ENCODE data around the gene PPARD. TPM values are rescaled to one million over a fixed set of nuclear protein-coding genes. Genes with fewer than 3 reads are reported as not detected.

The PPARD gene
- polyA plus RNA-seq, 1 donor from 2014 or later = 1.3 TPM

DNA sequence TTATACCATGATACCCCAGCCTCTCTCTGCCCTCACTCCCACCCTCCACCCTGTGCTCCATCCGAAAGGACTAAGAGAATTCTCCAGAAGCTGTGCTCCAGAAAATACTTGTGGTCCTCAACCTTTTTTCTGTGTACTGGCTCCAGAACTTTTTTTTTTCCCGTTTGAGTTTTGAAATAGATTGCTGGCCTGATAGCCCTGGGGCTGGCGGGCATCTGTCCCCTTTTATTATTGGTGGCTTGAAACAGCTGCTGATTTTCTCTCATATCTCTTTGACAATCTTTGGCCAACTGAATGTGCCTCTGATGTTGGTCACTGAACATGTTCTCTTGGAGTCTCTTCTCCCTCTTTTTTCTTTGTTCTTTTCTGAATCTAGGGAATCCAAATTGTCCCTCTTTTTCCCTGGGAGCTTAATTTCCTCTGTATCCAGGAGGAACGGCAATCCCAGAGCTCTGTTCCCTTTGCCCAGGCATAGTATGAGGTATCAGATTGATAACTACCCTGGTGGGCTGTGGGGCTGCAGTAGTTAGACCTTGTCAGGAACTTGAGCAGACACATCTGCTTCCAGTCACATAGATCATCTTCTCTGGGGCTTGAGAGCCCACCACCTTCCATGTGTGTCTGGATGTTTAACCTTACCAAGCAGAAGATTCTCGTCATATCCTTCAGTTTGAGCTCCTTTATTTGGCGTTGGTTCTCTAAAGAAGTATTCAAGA lies 1.6 kb downstream of the PPARD start:
- Histone ChIP-seq H3K36me3 (ENCODE audit: insufficient read depth, low read length) (no peaks in the 10 kb centered on the region), H2AFZ (ENCODE audit: low read depth, low read length) (no peak overlapping the region), H3K79me2 (replicated peaks; ENCODE audit: insufficient read depth, low read length) (no peaks in the 10 kb centered on the region), H3K9ac (ENCODE audit: low read length) (no peak overlapping the region), H3K27ac (ENCODE audit: low read length) (no peak overlapping the region), H3K27me3 (ENCODE audit: insufficient read depth, low read depth, low read length) (no peaks in the 10 kb centered on the region), H3K9me2 (ENCODE audit: insufficient read depth, low read length) (no peaks in the 10 kb centered on the region), H3K4me3 (ENCODE audit: low read length) (peak overlapping the region; percentile 88), H3K9me3 (ENCODE audit: low read length) (no peaks in the 10 kb centered on the region), H4K20me1 (ENCODE audit: insufficient read depth) (no peaks in the 10 kb centered on the region), H3K4me2 (ENCODE audit: low read length) (no peak overlapping the region), H3F3A (ENCODE audit: insufficient read depth, low read length, poor library complexity, severe bottlenecking) (no peaks in the 10 kb centered on the region)
- TF ChIP-seq, protein P1, sequence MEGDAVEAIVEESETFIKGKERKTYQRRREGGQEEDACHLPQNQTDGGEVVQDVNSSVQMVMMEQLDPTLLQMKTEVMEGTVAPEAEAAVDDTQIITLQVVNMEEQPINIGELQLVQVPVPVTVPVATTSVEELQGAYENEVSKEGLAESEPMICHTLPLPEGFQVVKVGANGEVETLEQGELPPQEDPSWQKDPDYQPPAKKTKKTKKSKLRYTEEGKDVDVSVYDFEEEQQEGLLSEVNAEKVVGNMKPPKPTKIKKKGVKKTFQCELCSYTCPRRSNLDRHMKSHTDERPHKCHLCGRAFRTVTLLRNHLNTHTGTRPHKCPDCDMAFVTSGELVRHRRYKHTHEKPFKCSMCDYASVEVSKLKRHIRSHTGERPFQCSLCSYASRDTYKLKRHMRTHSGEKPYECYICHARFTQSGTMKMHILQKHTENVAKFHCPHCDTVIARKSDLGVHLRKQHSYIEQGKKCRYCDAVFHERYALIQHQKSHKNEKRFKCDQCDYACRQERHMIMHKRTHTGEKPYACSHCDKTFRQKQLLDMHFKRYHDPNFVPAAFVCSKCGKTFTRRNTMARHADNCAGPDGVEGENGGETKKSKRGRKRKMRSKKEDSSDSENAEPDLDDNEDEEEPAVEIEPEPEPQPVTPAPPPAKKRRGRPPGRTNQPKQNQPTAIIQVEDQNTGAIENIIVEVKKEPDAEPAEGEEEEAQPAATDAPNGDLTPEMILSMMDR (IDR thresholded peaks at IDR 0.05; ENCODE audit: poor library complexity, severe bottlenecking) = no peak
- no peak for TF ChIP-seq EZH2 (IDR thresholded peaks at IDR 0.05; ENCODE audit: borderline replicate concordance, insufficient read depth, low read length, poor library complexity, severe bottlenecking)
- TF ChIP-seq SMC3 (conservative IDR thresholded peaks at IDR 0.05; ENCODE audit: poor library complexity) = no peak
- no peak for TF ChIP-seq POLR2AphosphoS5 (IDR thresholded peaks at IDR 0.05)
- TF ChIP-seq RAD21 (conservative IDR thresholded peaks at IDR 0.05) = no peak
- TF ChIP-seq EP300 (conservative IDR thresholded peaks at IDR 0.05; ENCODE audit: poor library complexity, severe bottlenecking) = no peak
- TF ChIP-seq MXI1 (conservative IDR thresholded peaks at IDR 0.05; ENCODE audit: poor library complexity, severe bottlenecking) = no peak
- TF ChIP-seq TAF1 (IDR thresholded peaks at IDR 0.05; ENCODE audit: low read depth) = no peak
- TF ChIP-seq, protein P2, sequence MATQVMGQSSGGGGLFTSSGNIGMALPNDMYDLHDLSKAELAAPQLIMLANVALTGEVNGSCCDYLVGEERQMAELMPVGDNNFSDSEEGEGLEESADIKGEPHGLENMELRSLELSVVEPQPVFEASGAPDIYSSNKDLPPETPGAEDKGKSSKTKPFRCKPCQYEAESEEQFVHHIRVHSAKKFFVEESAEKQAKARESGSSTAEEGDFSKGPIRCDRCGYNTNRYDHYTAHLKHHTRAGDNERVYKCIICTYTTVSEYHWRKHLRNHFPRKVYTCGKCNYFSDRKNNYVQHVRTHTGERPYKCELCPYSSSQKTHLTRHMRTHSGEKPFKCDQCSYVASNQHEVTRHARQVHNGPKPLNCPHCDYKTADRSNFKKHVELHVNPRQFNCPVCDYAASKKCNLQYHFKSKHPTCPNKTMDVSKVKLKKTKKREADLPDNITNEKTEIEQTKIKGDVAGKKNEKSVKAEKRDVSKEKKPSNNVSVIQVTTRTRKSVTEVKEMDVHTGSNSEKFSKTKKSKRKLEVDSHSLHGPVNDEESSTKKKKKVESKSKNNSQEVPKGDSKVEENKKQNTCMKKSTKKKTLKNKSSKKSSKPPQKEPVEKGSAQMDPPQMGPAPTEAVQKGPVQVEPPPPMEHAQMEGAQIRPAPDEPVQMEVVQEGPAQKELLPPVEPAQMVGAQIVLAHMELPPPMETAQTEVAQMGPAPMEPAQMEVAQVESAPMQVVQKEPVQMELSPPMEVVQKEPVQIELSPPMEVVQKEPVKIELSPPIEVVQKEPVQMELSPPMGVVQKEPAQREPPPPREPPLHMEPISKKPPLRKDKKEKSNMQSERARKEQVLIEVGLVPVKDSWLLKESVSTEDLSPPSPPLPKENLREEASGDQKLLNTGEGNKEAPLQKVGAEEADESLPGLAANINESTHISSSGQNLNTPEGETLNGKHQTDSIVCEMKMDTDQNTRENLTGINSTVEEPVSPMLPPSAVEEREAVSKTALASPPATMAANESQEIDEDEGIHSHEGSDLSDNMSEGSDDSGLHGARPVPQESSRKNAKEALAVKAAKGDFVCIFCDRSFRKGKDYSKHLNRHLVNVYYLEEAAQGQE (IDR thresholded peaks at IDR 0.05; ENCODE audit: borderline replicate concordance) = no peak

DNA sequence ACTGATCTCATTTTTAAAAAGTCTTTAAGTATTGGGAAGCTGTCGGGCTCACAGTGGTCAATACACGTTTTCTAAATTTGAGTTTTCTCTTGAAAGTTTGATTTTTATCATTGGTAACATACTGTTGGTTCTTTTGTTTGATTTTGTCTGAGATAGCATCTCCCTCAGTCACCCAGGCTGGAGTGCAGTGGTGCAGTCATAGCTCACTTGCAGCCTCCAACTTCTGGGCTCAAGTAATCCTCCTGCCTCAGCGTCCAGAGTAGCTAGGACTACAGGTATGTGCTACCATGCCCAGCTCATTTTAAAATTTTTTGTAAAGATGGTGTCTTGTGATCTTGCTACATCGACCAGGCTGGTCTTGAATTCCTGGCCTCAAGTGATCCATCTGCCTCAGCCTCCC lies 9.1 kb downstream of the PPARD start:
- Histone ChIP-seq H3K36me3 (ENCODE audit: insufficient read depth, low read length) (peaks cover 4% of the 10 kb centered on the region), H3F3A (ENCODE audit: insufficient read depth, low read length, poor library complexity, severe bottlenecking) (no peaks in the 10 kb centered on the region), H3K27ac (ENCODE audit: low read length) (no peak overlapping the region), H3K4me2 (ENCODE audit: low read length) (no peak overlapping the region), H3K9me2 (ENCODE audit: insufficient read depth, low read length) (no peaks in the 10 kb centered on the region), H3K27me3 (ENCODE audit: insufficient read depth, low read depth, low read length) (no peaks in the 10 kb centered on the region), H3K4me3 (ENCODE audit: low read length) (no peak overlapping the region), H2AFZ (ENCODE audit: low read depth, low read length) (no peak overlapping the region), H4K20me1 (ENCODE audit: insufficient read depth) (no peaks in the 10 kb centered on the region), H3K79me2 (replicated peaks; ENCODE audit: insufficient read depth, low read length) (no peaks in the 10 kb centered on the region), H3K9me3 (ENCODE audit: low read length) (no peaks in the 10 kb centered on the region), H3K9ac (ENCODE audit: low read length) (no peak overlapping the region)
- TF ChIP-seq TAF1 (IDR thresholded peaks at IDR 0.05; ENCODE audit: low read depth) (no peak), POLR2AphosphoS5 (IDR thresholded peaks at IDR 0.05) (no peak)

All from neural cell (in vitro differentiated cells).